Measurements from ENCODE around the gene SPATA3.

DNA sequence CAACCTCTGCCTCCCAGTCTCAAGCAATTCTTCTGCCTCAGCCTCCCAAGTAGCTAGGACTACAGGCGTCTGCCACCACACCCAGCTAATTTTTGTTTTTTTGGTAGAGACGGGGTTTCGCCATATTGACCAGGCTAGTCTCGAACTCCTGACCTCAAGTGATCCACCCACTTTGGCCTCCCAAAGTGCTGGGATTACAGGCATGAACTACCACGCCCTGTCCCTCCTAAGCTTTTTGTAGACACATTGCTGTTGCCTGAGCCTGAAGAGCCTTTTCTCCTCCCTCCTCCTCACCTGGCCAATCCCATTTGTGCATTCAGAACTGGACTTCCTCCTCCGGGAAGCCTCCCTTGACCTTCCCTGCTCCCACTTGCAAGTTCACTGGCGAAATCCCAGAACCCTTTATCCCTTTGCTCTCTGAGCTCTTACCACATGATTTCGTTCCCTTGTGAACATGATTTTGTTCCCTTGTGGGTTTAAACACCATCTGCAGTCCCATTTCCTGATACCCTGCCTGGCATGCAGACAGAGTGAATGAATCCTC, 44.0 kb downstream of the SPATA3 start:
- TF ChIP-seq, protein P1, sequence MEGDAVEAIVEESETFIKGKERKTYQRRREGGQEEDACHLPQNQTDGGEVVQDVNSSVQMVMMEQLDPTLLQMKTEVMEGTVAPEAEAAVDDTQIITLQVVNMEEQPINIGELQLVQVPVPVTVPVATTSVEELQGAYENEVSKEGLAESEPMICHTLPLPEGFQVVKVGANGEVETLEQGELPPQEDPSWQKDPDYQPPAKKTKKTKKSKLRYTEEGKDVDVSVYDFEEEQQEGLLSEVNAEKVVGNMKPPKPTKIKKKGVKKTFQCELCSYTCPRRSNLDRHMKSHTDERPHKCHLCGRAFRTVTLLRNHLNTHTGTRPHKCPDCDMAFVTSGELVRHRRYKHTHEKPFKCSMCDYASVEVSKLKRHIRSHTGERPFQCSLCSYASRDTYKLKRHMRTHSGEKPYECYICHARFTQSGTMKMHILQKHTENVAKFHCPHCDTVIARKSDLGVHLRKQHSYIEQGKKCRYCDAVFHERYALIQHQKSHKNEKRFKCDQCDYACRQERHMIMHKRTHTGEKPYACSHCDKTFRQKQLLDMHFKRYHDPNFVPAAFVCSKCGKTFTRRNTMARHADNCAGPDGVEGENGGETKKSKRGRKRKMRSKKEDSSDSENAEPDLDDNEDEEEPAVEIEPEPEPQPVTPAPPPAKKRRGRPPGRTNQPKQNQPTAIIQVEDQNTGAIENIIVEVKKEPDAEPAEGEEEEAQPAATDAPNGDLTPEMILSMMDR (IDR thresholded peaks at IDR 0.05 in 4 of 5, conservative IDR thresholded peaks at IDR 0.05 in 1 of 5) = no peak
- TF ChIP-seq POLR2A (IDR thresholded peaks at IDR 0.05) = no peak

Data from gastrocnemius medialis (tissue), 4 donors.